ENCODE data around the gene LMAN2. TPM values are rescaled to one million over a fixed set of nuclear protein-coding genes. Genes with fewer than 3 reads are reported as not detected.
A peak's percentile ranks its signal among the peaks of the same experiment; 100 is the strongest.

Gene LMAN2
- total and polyA plus RNA-seq, 8 donors = 73.5 to 621 (median 117) TPM

GRCh38 chr5:177353093-177353492, 1.6 kb upstream of the LMAN2 start:
- Histone ChIP-seq H3K27me3 (no peaks in the 10 kb centered on the region), H3K36me3 (peaks cover 0 to 14% (median 8%) of the 10 kb centered on the region in 4 donors), H3K9me3 (no peaks in the 10 kb centered on the region), H3K4me1 (peaks cover 27 to 63% (median 44%) of the 10 kb centered on the region in 4 donors), H3K4me3 (no peak overlapping the region), H3K27ac (no peak overlapping the region)
- TF ChIP-seq EP300 (IDR thresholded peaks at IDR 0.05) = no peak
- no peak for TF ChIP-seq POLR2A (IDR thresholded peaks at IDR 0.05)
- no peak for TF ChIP-seq POLR2AphosphoS5 (IDR thresholded peaks at IDR 0.05)
- no peak for TF ChIP-seq CTCF (IDR thresholded peaks at IDR 0.05)
- no peak for DNase-seq
- intact Hi-C loops (cut with DNase I; ENCODE audit: low total_unique reads) = no loop called here
- WGBS, 5 donors = 62 to 85% (median 80%) methylated on average over 3 to 5 of the region's 5 CpGs

GRCh38 chr5:177350776-177351391, 584 bp downstream of the LMAN2 start:
- H3K36me3 ChIP-seq = peaks cover 3 to 35% (median 24%) of the 10 kb centered on the region in 4 donors
- H3K4me3 ChIP-seq = peak overlapping the region; percentile 74 to 99 (median 96)
- H3K9me3 ChIP-seq = no peaks in the 10 kb centered on the region
- WGBS, 5 donors = 5 to 21% (median 10%) methylated on average over 8 to 19 of the region's 19 CpGs
- no peak for DNase-seq
- H3K4me1 ChIP-seq = peaks cover 27 to 68% (median 50%) of the 10 kb centered on the region in 4 donors
- H3K27ac ChIP-seq = peak overlapping the region; percentile 82 to 97 (median 90)
- intact Hi-C loops (cut with DNase I; ENCODE audit: low total_unique reads) = no loop called here
- TF ChIP-seq POLR2A (IDR thresholded peaks at IDR 0.05) (no peak), EP300 (IDR thresholded peaks at IDR 0.05) (no peak), POLR2AphosphoS5 (IDR thresholded peaks at IDR 0.05) (no peak), CTCF (IDR thresholded peaks at IDR 0.05) (no peak)
- no peaks in the 10 kb centered on the region for H3K27me3 ChIP-seq

- intact Hi-C loops (cut with DNase I; ENCODE audit: low total_unique reads) = no loop called here
- Histone ChIP-seq H3K27me3 (no peaks in the 10 kb centered on the region), H3K27ac (no peak overlapping the region), H3K9me3 (no peaks in the 10 kb centered on the region), H3K36me3 (peaks cover 3 to 44% (median 32%) of the 10 kb centered on the region in 4 donors), H3K4me1 (peaks cover 32 to 73% (median 52%) of the 10 kb centered on the region in 4 donors), H3K4me3 (peak overlapping the region in 3 of 4 donors; percentile 92 to 99 (median 99))
- TF ChIP-seq EP300 (IDR thresholded peaks at IDR 0.05) (no peak), POLR2A (IDR thresholded peaks at IDR 0.05) (no peak), POLR2AphosphoS5 (IDR thresholded peaks at IDR 0.05) (no peak), CTCF (IDR thresholded peaks at IDR 0.05) (no peak)
- WGBS, 5 donors = 63 to 75% (median 72%) methylated on average over 5 of the region's 5 CpGs
- no peak for DNase-seq
These were observed 1.7 kb downstream of the LMAN2 start for GRCh38 chr5:177349762-177350161.

- Histone ChIP-seq H3K27ac (no peak overlapping the region), H3K4me3 (peak overlapping the region in 2 of 4 donors; percentile 3 to 99), H3K36me3 (peaks cover 3 to 48% (median 36%) of the 10 kb centered on the region in 4 donors), H3K4me1 (peaks cover 32 to 73% (median 52%) of the 10 kb centered on the region in 4 donors), H3K9me3 (no peaks in the 10 kb centered on the region), H3K27me3 (no peaks in the 10 kb centered on the region)
- DNase-seq = no peak
- intact Hi-C loops (cut with DNase I; ENCODE audit: low total_unique reads) = no loop called here
- 49 to 60% (median 58%) methylated on average over 3 of the region's 3 CpGs for WGBS, 5 donors
- TF ChIP-seq POLR2A (IDR thresholded peaks at IDR 0.05) (no peak), CTCF (IDR thresholded peaks at IDR 0.05) (no peak), POLR2AphosphoS5 (IDR thresholded peaks at IDR 0.05) (no peak), EP300 (IDR thresholded peaks at IDR 0.05) (no peak)
These were observed 2.2 kb downstream of the LMAN2 start for GRCh38 chr5:177349362-177349647.
